GM21515 (cell line): ENCODE measurements around the gene DLGAP1.

Source experiments
- ATAC-seq: cut with Tn5 transposase; IDR thresholded peaks from one replicate; pipeline ENCODE4 v1.9.1; 2021; ENCODE audit not compliant: unreplicated experiment

DLGAP1 gene

DNA sequence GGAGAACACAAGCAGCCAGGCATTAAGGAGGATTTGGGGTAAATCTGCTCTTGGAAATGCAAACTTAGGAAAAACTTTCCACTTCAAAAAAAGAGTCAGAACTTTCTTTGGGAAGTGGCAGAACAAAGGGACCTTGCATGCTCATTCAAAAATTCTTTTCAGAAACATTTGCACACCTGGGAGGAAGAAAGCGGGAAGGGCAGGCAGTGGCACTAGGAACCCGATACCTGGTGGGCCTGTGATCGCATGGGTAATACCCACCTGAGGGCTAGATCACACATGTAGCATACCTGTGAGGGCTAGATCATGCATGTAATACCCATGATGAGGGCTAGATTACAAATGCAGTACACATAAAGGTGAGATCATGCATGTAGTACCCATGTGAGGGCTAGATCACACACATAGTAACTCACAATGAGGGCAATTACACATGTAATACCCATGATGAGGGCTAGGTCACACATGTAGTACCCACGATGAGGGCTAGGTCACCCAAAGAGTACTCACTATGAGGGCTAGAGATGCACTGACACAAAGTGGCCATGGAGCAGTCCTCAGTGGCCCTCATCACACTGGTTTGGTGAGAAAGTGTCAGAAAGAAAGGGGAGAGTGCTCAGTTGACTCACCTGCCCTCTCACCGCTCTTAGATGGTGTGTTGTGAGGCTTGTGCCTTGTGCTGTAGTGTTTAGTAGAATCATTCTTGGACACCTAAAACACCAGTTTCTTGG lies 212.5 kb downstream of the DLGAP1 start:
- ATAC-seq, result no peak

DNA sequence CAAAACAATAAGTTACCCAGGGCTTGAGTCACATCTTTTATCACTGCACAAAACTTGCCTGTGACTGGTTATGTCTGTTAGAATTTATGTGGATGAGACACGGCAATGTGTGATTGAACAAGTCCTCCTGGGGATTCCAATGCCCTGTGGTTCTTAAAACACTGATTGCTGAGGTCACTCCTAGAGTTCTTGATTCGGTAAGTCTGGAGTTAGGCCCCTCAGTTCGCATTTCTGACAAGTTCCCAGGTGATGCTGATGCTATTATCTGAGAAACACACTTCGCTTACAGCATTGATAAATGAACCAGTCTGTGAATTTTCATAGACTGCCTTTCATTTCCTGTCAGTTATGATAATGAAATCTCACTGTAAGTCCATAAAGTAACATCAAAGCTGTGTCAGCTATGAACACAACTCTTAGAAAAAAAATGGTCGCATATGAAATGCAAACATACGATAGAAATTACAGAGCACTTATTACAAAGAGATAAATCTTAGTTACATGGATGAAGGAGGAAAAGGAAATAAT lies 214.0 kb downstream of the DLGAP1 start:
- ATAC-seq, result no peak

DNA sequence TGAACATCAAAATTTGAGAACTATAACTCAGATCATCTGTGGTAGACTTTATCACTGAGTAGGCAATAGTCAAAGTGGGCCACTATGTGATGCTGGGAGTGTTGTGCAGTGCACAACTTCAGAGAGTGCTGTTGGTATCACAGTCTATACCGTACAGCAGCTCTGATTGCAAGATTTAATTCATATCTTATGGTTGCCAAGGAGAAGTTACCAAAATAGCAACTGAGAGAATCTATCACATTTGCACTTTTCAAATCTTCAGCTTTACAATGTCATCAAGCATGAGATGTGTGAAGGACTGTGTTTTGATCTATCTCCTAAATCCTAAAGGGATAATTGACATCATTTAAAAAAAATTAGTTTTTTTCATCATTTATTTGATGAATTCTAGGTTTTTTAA lies 216.1 kb downstream of the DLGAP1 start:
- no peak for ATAC-seq

DNA sequence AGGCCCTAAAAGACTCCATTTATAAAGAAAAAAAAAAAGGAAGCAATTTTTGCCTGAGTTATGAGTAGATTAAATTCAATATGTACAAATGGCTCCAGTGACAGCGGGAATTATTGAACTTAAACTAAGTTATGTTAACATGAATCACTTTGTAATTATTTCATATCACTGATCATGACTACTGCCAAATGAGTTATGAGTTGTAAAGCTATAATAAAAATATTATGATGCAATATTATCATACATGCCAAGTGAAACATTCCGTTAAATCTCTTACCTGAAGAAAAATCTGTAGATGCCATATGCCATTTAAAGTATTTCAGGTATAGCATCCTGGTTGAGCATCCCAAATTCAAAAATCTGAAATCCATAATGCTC lies 217.5 kb downstream of the DLGAP1 start:
- ATAC-seq, result no peak

DNA sequence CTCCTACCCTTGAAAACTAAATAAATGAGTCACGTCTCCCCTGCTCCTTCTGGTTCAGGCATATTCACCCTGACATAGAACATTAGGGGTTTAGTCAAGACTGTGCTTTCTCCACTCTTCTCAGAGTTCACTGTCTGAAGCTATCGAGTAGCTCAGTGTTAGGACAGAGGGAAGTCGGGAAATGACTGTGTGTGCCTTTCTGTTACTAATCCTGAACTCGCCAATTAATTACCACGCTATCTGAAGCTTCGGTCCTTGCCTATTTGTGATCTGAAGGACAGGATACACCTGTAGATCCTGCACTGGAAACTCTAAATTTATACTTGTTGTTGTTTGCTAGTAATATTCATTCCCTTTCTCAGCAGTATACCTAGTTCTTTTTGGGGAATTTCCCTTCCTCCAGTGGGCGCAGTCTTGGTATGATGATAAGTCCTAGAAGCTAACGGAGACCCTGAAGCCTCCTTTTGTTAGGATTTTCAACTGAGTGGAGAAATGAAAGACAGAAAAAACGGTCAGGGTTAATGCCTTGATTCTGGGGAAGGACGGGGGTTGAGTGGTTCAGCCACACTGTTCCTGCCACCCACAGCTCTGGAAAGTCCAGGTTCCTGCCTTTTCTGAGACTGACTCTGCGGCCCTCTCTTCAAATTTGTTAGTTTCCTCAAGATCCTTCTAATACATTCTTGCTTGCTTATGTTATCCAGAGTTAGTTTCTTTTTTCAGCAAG lies 218.0 kb downstream of the DLGAP1 start:
- no peak for ATAC-seq

DNA sequence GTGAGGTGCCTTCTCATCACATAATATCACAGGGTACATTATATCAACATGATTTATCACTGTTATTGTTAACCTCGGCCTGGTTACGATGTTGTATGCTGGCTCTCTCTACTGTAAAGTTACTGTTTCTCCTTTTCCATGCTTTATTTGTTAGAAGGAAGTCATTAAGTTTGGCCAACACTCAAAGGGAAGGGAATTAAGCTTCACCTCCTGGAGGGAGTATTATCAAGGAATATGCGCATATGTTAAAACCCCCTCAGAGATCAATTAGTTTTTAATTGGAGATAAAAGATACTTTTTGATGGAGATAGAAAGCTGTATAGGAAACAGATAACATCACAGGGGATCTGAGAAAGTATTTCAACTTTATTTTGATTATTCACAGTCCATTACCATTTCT lies 221.6 kb downstream of the DLGAP1 start:
- ATAC-seq, result no peak

DNA sequence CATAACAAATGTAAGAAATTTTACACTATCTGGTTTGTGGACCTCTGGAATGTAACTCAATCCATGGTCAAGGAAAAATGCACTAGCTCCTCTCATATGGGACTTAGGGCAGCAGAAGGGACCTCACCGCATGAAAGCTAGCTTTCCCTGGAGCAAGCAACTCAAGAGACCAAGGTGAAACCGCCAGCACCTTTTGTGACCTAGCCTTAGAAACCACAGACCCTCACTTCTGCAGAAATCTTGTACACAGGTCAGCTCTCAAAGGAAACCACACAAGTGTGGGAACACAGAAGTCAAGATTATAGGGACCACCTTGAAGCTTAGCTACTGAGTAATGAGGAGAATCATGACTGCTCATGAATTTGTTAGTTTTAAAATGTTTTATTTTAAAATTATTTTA lies 222.5 kb downstream of the DLGAP1 start:
- no peak for ATAC-seq

DNA sequence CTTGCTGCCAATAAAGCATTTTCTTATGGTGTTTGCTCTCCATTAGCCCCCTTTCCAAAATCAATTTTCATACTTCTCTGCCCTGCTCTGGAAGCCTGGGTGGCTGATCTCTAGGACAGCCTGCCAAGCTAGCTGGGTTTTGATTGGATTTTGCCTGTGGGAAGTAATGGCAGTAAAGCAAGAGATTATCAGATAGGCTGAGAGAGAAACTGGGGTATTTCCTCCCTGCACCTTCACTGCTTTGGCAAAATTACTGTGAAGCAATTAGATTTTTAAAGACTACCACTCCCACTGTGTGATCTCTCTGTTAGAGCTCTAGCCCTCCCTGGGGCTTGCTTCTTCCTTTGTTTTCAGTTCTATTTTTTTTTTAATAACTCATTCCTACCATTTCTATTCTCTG lies 223.8 kb downstream of the DLGAP1 start:
- no peak for ATAC-seq

DNA sequence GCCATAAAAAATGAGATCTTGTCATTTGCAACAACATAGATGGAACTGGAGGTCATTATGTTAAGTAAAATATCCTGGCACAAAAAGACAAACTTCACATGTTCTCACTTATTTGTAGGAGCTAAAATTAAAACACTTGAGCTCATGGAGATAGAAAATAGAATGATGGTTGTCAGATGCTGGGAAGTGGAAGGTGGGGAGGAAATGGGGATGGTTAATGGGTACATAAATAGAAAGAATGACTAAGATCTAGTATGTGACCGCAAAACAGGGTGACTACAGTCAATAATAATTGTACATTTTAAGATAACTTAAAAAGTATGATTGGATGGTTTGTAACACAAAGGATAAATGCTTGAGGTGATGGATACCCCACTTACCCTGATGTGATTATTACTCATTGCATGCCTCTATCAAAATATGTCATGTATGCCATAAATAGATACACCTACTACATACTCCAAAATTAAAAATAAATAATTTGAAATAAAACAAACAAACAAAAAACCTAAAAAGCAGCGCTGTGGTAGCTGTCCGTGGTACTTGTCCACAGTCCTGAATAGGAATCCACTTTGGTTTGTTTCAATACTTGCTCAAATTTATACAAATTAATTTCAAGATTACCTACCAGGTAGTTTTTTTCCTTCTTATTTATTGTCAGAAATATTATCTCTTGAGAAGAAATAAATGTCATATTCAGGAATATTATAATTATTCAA lies 224.5 kb downstream of the DLGAP1 start:
- ATAC-seq, result no peak

DNA sequence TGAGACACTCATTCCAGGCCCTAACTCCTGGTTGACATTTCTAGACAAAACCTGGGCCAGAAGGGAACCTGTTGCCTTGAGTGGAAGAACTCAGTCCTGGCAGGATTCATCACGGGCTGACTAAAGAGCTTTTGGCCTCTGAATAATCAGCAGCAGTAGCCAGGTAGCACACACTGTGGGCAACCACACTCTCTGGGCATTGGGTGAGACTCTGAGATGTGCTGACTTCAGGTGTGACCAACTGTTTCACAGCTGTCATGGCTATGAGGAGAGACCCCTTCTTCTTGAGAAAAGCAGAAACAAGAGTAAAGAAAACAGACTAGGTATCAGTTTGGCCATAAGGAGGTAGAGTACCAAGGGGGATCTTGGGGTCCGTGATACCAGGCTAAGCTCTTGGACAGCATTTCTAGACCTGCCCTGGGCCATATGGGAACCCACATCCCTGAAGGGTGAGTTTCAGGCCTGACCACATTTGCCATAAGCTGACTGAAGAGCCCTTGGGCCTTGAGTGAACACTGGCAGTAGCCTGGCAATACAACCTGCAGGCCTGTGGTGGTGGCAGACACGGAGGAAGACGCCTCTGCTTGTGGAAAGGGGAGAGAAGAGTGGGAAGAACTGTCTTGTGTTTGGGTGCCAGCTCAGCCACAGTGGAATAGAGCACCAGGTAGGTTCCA lies 230.9 kb downstream of the DLGAP1 start:
- no peak for ATAC-seq

DNA sequence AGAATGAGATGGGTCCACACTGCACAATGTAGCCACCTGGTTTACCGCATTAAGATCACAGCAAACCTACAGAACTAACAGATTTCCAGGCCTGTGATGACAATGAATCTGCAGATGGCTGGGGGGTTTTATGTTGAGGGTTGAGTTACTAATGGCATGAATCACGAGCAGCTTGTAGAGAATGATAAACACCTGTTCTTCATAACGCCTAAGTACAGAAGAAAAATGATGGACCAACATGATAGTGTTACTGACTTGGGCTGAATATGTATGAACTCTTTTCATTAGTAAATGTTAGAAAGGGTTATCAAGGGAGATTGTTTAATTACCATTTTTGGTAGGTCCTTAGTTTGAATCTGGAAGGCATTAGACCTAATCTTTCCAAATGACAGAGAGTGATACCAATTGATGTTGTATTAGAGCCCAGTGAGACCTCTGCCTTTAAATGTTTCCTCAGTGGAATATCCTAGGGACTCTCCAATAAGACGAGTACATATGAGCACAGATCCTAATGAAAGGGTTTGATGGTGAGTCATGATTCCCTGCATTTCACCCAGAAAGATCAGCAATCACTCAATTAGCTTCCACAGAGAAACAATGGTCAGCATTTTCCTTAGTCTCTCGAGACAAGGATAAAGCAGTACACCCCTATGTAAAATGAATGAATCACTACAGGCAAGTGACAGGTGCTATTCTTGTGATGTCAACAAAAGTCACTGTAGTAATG lies 243.8 kb downstream of the DLGAP1 start:
- ATAC-seq, result no peak

DNA sequence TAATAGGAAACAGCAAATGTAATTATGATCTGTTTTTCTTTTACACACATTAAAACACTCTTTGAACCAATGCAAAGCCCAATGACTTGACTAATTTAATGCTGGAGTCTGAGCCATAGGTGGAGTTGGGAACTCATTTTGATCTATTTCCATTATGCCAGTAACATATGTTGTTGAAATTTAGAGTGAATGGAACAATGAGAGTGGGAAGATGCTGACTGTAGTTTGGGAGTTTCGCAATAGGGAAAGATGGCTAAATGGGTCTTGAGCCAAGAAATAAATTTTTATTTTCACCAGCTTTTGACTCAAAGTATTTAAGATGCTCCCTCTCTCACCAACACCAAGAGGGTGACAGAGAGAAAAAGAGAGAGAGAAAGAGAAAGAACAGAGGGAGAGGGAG lies 246.7 kb downstream of the DLGAP1 start:
- no peak for ATAC-seq

DNA sequence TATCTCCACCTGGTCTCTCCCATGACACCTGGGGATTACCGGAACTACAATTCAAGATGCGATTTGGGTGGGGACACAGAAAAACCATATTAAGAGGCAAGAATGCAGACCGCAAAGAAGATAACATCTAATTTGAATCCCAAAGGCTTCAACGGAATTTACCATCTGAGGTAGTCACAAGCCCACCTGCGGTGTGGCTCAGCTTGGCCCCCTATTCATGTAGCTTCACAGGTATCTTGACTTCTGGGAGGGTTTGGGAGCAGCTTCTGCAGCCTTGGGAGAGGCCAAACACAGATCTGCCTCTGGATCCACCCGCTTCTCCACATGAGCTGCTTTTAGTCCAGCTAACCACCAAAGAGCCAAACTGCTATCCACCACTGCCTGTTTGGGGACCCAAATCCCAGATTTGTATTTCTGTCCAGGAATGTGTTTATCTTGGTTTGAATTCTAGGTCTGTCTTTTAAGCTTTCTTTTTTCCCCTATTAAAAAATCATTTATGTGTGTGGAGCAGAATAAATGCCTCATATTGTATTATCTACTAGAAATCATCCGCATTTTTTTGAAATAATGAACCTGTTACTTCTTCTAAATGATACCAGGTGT lies 247.6 kb downstream of the DLGAP1 start:
- no peak for ATAC-seq

DNA sequence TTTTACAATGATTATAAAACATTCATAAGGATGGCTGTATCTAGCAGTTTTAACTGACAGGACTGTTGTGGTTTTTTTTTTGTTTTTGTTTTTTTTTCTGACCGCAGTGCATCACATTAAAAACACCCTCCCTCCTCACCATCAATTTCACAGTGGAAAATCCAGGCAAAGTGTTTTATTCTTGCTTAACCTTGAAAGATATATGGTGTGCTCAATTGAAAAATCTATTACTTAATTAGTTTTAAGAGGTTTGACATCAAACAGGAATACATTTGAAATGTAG lies 250.7 kb downstream of the DLGAP1 start:
- no peak for ATAC-seq

DNA sequence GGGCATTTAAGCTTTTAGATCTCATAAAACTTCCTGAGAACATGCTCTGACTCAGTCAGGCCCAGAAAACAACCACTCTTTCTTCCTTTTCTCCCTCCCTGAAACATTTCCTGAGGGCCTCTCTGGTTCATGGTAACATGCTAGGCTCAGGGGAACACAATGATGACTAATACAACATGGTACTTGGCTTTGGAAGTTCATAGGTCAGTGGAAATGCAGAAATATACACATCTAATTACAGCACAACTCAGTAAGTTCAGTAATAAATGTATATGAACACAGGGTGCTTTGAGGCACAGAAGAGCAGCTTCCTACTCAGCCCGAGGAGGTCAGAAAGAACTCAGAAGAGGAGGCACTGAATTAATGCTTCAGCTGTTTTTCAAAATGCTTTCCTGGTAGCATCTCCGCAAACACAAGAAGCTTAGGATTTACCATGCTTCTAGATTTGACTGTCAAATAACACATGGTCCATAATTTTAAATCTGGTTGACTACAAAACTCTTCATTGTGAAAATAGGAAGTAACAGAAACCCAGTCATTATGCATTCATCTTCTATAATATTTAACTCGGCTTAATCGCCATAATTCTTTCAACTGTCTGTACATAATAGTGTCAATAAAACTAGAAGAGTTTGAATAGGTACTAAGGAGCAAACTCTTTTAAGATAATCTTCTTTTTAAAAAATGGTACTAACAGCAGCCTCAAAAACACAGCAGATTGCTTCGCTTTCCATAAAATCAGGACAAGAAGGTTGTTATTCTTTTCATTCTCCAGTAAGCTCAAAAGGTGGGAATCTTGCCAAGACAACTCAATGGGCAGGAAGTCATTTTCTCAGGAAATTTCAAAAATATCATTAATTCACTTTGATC lies 251.3 kb downstream of the DLGAP1 start:
- no peak for ATAC-seq

DNA sequence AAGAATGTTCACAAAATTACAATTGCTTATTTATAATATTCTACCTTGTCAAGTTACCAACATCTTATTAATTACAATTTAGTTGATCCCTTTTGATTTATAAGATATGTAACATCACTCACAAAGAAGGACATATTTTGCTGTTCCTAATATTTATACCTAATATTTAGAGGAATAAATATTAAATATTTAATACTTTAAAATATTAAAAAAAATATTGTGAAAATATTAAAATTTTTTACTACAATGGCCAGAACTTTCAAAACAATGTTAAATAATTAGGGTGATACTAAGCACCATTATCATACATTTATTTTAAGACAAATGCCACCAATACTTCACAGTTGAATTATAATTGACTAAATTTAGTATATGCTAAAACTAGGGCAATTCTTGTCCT lies 254.7 kb downstream of the DLGAP1 start:
- no peak for ATAC-seq

DNA sequence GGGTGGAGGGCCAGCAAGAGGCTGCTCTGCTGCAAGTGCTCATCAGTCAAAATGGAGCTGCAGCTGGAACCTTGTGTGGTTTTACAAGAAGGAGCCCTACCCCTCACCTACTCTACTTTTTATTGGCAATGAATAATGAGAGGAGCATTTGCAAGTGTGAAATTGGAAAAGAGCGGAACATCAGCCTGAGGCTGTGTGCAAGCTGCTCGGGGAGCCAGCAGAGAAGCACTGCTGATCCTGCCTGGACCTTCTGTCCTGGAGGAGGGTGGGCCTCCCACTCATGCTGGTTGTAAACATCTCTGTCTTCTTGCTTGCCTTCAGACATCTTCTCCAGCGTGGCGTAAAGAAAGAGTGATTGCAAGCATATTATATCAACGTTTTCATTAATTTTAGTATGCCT lies 256.2 kb downstream of the DLGAP1 start:
- ATAC-seq, result no peak

DNA sequence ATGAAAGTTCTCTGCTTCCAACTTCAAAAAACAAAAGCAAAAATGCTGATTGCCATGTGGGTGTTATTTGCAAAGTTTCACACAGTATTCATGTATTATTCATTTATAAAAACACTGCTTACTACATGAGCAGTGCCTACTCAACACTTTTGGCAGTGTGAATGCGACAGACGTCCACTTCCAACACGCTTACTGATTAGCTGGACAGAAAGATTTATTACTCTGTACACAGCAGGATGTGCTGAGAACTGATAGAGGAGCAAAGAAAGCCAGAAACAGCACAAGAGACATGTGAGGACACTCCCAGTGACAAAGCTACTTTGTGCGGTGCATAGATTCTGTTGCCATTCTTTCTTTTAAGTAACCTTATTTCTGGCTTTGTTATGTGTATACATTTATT lies 258.8 kb downstream of the DLGAP1 start:
- no peak for ATAC-seq

DNA sequence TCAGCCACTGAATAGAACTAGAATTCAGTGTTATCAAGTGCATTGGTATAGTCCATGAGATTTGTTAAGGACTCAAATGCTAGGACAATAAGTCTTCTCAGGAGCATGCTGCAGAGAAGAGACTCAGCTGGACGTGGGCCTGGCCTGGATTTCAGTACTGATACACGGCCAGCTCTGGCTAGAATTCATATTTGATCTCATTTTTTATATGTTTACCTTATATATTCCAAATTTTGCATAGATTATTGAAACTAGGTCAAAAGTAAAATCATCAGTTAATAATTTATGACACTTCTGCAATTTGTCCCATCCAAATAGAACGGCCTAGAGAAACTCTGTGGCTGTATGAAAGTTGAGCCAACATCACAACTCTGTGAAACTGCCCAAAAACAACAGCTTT lies 262.0 kb downstream of the DLGAP1 start:
- ATAC-seq, result no peak
